Activated naive CD8-positive, alpha-beta T cell treated with anti-CD3 and anti-CD28 coated beads, Interleukin-2, amount 10 ng/mL, durations not matched to agents 7 days and 5 days (primary cell): ENCODE data around the gene RING1. TPM values are rescaled to one million over a fixed set of nuclear protein-coding genes. Genes with fewer than 3 reads are reported as not detected.
"Not testable (repeated sequence)": the region's sequence is repeated elsewhere in the genome, so short reads cannot be mapped to it uniquely, and the experiment has no call there.

Source experiments
- ATAC-seq: fragments of 150-1000 bp; cut with Tn5 transposase; one replicate; pipeline ENCODE4 v1.10.0; 2021; ENCODE audit warnings: low read depth, moderate library complexity
- POLR2A ChIA-PET: fragments of 350-600 bp; sonication (Branson Sonifier 250); formaldehyde crosslinking; loops from one replicate; lab custom pipeline; 2021; ENCODE audit warnings: antibody characterized with exemption; lab: Charles Lee
- DNase-seq: peaks from one replicate; pipeline ENCODE4 v3.0.0; 2021
- H3K27ac Mint-ChIP-seq: one replicate; pipeline ENCODE4 v1.8.0; 2022; ENCODE audit warnings: mild to moderate bottlenecking, mixed read lengths
- H3K27me3 Mint-ChIP-seq: one replicate; pipeline ENCODE4 v1.8.0; 2022; ENCODE audit warnings: mild to moderate bottlenecking, moderate library complexity, mixed read lengths
- H3K36me3 Mint-ChIP-seq: one replicate; pipeline ENCODE4 v1.8.0; 2021; ENCODE audit warnings: mild to moderate bottlenecking, mixed read lengths
- H3K4me1 Mint-ChIP-seq: one replicate; pipeline ENCODE4 v1.8.0; 2021; ENCODE audit warnings: mixed read lengths
- H3K4me3 Mint-ChIP-seq: one replicate; pipeline ENCODE4 v1.8.0; 2022; ENCODE audit warnings: mild to moderate bottlenecking, moderate library complexity, mixed read lengths
- H3K9me3 Mint-ChIP-seq: one replicate; pipeline ENCODE4 v1.8.0; 2021; ENCODE audit warnings: mixed read lengths
- total RNA-seq, 2 experiments: library from RNA; stranded (reverse); gene quantifications; one replicate each; pipeline ENCODE4 v1.2.3, GENCODE V29; 2021

Gene RING1
- total RNA-seq, 2 experiments from 2014 or later, result 41.2 to 41.8 TPM

DNA sequence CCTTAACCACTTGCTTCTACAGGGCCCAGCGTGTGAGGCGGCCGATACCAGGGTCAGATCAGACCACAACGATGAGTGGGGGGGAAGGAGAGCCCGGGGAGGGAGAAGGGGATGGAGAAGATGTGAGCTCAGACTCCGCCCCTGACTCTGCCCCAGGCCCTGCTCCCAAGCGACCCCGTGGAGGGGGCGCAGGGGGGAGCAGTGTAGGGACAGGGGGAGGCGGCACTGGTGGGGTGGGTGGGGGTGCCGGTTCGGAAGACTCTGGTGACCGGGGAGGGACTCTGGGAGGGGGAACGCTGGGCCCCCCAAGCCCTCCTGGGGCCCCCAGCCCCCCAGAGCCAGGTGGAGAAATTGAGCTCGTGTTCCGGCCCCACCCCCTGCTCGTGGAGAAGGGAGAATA, 2.8 kb downstream of the RING1 start:
- POLR2A ChIA-PET, result no interaction called here
- no peak overlapping the region for H3K4me3 Mint-ChIP-seq
- no peaks in the 10 kb centered on the region for H3K9me3 Mint-ChIP-seq
- peaks cover 39% of the 10 kb centered on the region for H3K4me1 Mint-ChIP-seq
- H3K27ac Mint-ChIP-seq, result no peak overlapping the region
- H3K36me3 Mint-ChIP-seq, result peaks cover 10% of the 10 kb centered on the region
- DNase-seq (no peak), ATAC-seq (no peak)
- peaks cover 16% of the 10 kb centered on the region for H3K27me3 Mint-ChIP-seq

DNA sequence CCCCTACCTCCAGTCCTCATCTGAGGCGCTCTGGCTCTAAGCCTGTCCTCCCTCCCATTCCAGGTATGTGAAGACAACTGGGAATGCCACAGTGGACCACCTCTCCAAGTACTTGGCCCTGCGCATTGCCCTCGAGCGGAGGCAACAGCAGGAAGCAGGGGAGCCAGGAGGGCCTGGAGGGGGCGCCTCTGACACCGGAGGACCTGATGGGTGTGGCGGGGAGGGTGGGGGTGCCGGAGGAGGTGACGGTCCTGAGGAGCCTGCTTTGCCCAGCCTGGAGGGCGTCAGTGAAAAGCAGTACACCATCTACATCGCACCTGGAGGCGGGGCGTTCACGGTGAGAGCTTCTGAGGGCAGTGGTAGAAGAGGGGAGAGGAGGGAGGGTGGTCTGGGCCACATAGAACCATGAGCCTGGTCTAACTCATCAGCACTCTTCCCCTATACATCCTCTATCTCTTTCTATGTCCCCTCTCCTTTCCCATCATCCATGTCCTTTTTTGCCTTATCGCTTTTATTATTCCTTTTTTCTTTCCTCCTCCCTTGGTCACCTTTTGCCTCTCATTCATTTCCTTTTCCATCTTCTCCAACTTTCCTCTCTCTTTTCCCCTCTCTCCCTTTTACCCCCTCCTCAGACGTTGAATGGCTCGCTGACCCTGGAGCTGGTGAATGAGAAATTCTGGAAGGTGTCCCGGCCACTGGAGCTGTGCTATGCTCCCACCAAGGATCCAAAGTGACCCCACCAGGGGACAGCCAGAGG, 3.5 kb downstream of the RING1 start:
- POLR2A ChIA-PET, result no interaction called here
- Mint-ChIP-seq H3K4me3 (no peak overlapping the region), H3K4me1 (peaks cover 38% of the 10 kb centered on the region), H3K36me3 (peaks cover 10% of the 10 kb centered on the region), H3K27ac (no peak overlapping the region), H3K9me3 (no peaks in the 10 kb centered on the region), H3K27me3 (peaks cover 16% of the 10 kb centered on the region)
- ATAC-seq (no peak), DNase-seq (no peak)

DNA sequence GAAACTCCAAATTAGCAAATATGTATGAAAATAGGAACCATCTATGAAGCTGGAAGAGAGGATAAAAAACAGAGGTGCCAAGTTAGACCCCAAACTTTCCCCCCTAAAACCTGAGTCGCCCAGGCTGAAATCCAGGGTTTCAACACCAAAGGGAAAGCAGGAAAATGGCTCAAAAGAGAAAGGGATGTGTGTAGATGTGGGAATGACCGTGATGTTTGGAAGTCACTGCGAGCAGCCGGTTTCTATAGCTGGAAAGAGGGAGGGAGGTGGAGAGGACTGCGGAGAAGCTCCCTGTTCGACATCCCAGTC, 4.5 kb downstream of the RING1 start:
- ATAC-seq, result no peak
- H3K4me3 Mint-ChIP-seq, result peak overlapping the region; percentile 81
- H3K9me3 Mint-ChIP-seq, result no peaks in the 10 kb centered on the region
- POLR2A ChIA-PET, result no interaction called here
- H3K27me3 Mint-ChIP-seq, result peaks cover 16% of the 10 kb centered on the region
- H3K27ac Mint-ChIP-seq, result no peak overlapping the region
- peaks cover 36% of the 10 kb centered on the region for H3K4me1 Mint-ChIP-seq
- no peak for DNase-seq
- H3K36me3 Mint-ChIP-seq, result peaks cover 10% of the 10 kb centered on the region

DNA sequence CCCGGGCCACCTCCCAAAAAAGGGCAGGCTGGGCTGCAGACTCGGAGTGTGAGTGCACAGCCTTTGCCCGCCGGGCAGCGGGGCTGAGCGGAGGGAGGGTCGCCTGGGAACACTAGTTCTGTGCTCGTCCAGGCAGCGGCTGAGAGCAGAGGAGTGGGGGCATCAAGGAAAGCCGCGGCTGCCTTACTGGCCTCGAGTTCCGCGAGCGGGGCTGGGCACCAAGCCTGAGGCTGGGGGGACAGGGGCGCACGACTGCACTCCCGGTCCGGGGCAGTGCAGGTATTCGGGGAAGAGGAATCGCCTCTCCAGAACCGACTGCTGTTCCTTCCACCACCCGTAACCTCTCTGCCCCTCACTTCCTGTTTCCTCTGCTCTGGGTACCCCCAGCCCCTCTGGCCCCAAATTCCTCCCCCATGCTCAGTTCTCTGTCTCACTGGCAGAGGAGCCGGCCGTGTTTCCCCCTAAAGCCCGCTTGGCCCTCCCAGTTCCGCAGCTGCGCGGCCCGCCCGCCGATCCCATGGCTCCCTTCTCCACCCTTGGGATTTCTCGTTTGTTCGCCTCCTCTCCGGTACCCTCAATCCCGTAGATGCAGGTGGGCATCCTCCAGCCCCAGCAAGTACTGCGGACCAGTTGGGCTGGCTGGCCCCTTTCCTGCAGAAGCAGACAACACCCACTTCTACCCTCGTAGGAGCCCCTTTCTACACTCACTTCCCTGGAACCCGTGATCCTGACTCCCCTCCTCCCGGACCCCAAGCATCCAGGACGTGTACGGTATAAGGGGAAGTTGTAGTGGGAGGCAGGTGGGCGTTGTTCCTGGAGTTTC, 5.1 kb downstream of the RING1 start:
- ATAC-seq (peak; percentile 12), DNase-seq (no peak)
- Mint-ChIP-seq H3K27me3 (peaks cover 16% of the 10 kb centered on the region), H3K4me3 (peak overlapping the region; percentile 81), H3K9me3 (no peaks in the 10 kb centered on the region), H3K36me3 (peaks cover 10% of the 10 kb centered on the region), H3K4me1 (peaks cover 36% of the 10 kb centered on the region), H3K27ac (peak overlapping the region; percentile 18)
- POLR2A ChIA-PET, result no interaction called here

DNA sequence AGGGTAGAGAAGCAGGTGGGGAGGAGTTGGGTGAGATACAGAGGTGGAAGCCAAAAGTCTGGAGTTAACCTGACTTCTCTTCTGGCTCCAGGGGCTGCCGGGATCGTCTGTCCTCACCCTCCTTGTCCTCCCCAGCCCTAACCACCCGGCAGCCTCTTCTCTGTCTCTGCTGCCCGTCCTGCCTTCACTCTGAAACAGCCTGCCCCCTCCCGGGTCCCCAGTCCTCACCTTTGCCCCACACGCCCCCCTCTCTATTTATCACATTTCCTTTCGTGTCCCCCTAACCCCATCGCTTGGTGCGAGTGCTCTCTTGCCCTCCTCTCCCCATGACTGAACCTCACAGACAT, 5.7 kb downstream of the RING1 start:
- POLR2A ChIA-PET, result no interaction called here
- H3K4me1 Mint-ChIP-seq, result peaks cover 34% of the 10 kb centered on the region
- ATAC-seq (no peak), DNase-seq (no peak)
- H3K9me3 Mint-ChIP-seq, result no peaks in the 10 kb centered on the region
- H3K4me3 Mint-ChIP-seq, result peak overlapping the region; percentile 81
- H3K27me3 Mint-ChIP-seq, result peaks cover 16% of the 10 kb centered on the region
- peak overlapping the region; percentile 18 for H3K27ac Mint-ChIP-seq
- H3K36me3 Mint-ChIP-seq, result peaks cover 10% of the 10 kb centered on the region

DNA sequence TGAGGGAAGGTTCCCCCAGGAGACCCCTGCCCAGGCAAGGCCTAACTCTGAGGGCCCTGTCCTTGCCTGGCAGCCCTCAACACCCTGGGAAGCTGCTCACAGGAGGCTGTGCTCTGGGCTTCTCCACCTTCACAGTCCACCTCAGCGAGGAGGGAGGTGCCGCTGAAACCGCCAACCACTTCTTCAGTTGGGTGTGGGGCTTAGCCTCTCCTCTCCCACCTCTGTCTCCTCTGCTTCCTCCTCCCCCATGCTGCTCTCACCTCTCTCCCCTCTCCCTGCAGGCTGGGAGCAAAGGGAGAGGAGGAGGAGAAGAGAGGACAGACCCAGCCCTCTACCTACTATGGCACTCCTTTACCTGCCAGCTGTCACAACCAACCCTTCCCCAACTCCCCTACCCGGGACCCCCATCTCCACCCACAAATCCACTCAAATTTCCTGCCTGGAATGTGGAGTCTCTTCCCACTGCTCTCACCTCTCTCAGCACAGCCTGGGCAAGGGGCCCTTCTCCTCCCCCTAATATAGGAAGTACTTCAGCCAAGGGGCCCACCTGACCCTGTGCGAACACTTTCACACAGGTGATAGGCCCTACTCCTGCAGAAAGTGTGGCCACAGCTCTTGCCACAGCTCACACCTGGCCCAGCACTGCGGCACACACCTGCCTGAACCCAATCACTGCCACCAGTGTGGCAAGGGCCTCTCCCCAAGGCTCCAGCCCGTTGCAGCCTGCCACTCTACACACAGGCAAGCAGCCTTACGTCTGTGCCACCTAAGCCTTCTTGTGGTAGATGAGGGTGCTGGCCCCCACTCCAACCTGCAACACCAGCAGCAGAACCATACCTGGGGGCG, 7.2 kb downstream of the RING1 start:
- Mint-ChIP-seq H3K27ac (peak overlapping the region; percentile 39), H3K9me3 (no peaks in the 10 kb centered on the region)
- ATAC-seq, result peak; percentile 27

DNA sequence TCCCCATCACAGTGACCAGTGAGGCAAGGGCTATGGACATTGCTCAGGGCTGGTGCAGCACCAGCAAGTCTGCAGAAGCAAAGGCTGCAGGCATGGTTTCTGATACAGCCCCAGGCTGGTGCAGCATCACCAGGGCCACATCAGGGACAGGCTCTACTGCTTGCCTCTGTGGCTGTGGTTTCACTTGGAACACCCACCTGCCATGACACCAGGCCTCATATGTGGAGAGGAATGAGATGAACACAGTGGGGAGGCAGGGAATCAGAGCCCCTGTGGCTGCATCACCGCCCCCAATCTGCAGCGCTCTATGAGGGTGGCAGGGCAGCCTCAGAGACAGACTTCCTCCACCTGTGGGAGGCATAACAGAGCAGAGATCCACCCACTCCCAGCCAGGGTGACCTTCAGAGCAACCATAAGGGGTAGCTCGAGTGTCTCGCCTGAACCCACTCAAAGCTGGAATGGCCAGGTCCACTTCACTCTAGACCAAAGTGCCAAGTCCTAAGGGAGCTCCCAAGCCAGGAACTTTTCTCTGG, 7.9 kb downstream of the RING1 start:
- H3K27ac Mint-ChIP-seq, result no peak overlapping the region
- H3K9me3 Mint-ChIP-seq, result no peaks in the 10 kb centered on the region
- H3K4me3 Mint-ChIP-seq, result no peak overlapping the region
- ATAC-seq (peak; percentile 38), DNase-seq (no peak)
- peaks cover 2% of the 10 kb centered on the region for H3K36me3 Mint-ChIP-seq
- H3K27me3 Mint-ChIP-seq, result peaks cover 19% of the 10 kb centered on the region
- POLR2A ChIA-PET, result interaction anchor here (0.8 kb wide), 1 partner anchor 8 kb away, joined by 3 read pairs; the partner anchor contains the start of gene RING1
- H3K4me1 Mint-ChIP-seq, result peaks cover 28% of the 10 kb centered on the region

More for the DNA sequence above, 7.2 kb downstream of the RING1 start:
- Mint-ChIP-seq H3K4me1 (peaks cover 28% of the 10 kb centered on the region), H3K4me3 (peak overlapping the region; percentile 30), H3K36me3 (peaks cover 4% of the 10 kb centered on the region), H3K27me3 (peaks cover 16% of the 10 kb centered on the region)
- POLR2A ChIA-PET, result no interaction called here
- no peak for DNase-seq

DNA sequence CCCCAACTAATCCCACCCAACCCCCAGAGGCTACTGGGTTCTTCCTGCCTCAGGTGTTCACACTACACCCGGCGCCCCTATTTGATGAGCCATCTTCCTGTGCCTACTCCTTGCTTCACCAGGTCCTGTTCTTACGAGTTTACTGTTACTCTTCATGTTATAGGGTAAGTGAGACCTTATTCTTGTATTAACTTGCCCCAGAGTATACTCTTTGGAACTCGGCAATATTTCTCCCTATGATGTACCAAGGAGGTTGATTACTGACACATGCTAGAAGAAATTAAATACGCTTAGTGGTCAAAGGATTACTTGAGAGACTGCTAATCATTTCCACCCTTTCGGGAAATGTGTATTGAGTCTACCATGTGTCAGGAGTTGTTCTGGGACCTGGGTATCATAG, 8.9 kb downstream of the RING1 start:
- POLR2A ChIA-PET, result no interaction called here
- Mint-ChIP-seq H3K9me3 (no peaks in the 10 kb centered on the region), H3K27ac (no peak overlapping the region), H3K4me3 (no peak overlapping the region), H3K4me1 (peaks cover 28% of the 10 kb centered on the region), H3K36me3 (peaks cover 2% of the 10 kb centered on the region), H3K27me3 (peaks cover 27% of the 10 kb centered on the region)
- DNase-seq (no peak), ATAC-seq (no peak)

DNA sequence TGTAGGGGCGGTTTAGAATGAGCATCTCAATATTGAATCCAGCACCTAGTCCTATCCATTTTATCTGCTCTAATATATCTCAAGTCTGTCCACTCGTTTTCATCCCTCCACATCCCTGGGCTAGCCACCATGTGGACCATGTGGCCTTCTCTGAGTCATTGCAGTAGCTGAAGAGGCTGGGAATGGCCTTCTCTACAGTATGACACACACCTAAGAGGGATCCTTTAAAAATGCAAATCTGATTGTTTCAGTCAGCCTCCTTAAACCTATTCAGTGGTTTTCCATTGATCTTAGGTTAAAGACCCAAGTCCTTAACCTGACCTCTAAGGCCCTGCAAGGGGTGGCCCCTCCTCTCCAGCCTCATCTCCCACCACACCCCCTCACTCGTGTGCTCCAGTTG, 9.4 kb downstream of the RING1 start:
- H3K4me3 Mint-ChIP-seq, result no peak overlapping the region
- H3K9me3 Mint-ChIP-seq, result no peaks in the 10 kb centered on the region
- POLR2A ChIA-PET, result interaction anchor here (0.8 kb wide), 1 partner anchor 9 kb away, joined by 3 read pairs; no protein-coding TSS in a partner anchor
- peaks cover 28% of the 10 kb centered on the region for H3K27me3 Mint-ChIP-seq
- peaks cover 26% of the 10 kb centered on the region for H3K4me1 Mint-ChIP-seq
- no peak overlapping the region for H3K27ac Mint-ChIP-seq
- ATAC-seq, result no peak
- no peak for DNase-seq
- H3K36me3 Mint-ChIP-seq, result no peaks in the 10 kb centered on the region

DNA sequence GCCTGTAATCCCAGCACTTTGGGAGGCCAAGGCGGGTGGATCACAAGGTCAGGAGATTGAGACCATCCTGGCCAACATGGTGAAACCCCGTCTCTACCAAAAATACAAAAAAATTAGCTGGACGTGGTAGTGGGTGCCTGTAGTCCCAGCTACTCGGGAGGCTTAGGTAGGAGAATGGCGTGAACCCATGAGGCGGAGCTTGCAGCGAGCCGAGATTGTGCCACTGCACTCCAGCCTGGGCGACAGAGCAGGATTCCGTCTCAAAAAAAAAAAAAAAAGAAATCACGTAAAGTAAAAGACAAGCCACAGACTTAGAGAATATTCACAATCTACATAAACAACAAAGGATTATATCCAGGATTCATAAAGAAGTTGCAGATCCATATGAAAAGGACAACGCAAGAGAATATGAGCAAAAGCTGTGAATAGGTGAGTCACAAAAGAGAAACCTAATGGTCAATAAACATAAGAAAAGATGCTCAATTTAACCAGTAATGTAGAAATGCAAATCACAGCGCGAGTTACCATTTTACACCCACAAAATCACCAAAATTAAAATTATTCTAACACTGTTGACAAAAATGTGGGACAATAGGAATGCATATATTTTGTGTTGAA, 18.3 kb downstream of the RING1 start:
- POLR2A ChIA-PET, H3K36me3 Mint-ChIP-seq, DNase-seq, H3K4me3 Mint-ChIP-seq, H3K27ac Mint-ChIP-seq, ATAC-seq, H3K4me1 Mint-ChIP-seq, H3K9me3 Mint-ChIP-seq: not testable (repeated sequence)
- peaks cover 60% of the 10 kb centered on the region for H3K27me3 Mint-ChIP-seq

DNA sequence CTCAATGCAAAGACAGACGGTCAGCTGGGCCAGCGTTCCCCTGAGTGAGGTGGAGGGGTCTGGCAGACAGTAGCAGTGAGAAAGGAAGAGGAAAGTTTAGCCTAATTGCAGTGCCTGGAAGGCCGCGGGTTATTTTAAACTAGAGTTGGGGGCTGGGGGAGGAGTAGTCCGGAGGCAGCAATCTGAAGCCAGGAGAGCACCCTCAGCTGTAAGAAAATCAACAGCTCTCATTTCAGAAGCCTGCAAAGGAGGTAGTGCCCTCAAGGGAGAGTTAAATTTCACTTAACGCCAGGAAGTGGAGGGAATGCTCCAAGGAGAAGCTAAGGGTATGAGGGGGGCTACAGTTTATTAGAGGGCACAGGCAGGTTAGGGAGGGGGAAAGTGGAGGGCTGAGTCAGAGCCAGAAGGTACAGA, 26.9 kb downstream of the RING1 start:
- POLR2A ChIA-PET, result interaction anchor here (0.6 kb wide), 1 partner anchor 175 kb away, joined by 3 read pairs; no protein-coding TSS in a partner anchor

DNA sequence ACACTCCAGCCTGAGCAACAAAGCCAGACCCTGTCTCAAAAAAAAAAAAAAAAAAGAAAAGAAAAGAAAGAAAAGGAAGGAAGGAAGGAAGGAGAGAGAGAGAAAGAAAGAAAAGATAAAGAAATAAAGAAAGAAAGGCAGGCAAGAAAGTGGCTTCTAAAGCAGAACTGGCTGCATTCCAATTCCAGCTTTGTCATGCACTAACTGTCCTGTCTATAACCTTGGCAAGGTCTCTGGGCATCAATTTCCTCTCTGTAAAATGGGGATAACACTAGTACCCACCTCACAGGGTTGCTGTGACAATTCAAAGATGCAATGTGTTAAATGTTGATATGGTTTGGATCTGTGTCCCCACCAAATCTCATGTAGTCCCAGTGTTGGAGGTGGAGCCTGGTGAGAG, 28.0 kb downstream of the RING1 start:
- H3K4me3 Mint-ChIP-seq, result no peak overlapping the region
- peaks cover 3% of the 10 kb centered on the region for H3K4me1 Mint-ChIP-seq
- ATAC-seq, result no peak
- no peak overlapping the region for H3K27ac Mint-ChIP-seq
- DNase-seq, result no peak
- peaks cover 27% of the 10 kb centered on the region for H3K27me3 Mint-ChIP-seq
- H3K36me3 Mint-ChIP-seq, result no peaks in the 10 kb centered on the region
- POLR2A ChIA-PET, result interaction anchor here (1.0 kb wide), 1 partner anchor 19 kb away, joined by 3 read pairs; no protein-coding TSS in a partner anchor
- H3K9me3 Mint-ChIP-seq, result no peaks in the 10 kb centered on the region

More for the DNA sequence above, 26.9 kb downstream of the RING1 start:
- ATAC-seq (no peak), DNase-seq (no peak)
- peaks cover 28% of the 10 kb centered on the region for H3K27me3 Mint-ChIP-seq
- H3K27ac Mint-ChIP-seq, result no peak overlapping the region
- H3K4me3 Mint-ChIP-seq, result no peak overlapping the region
- no peaks in the 10 kb centered on the region for H3K9me3 Mint-ChIP-seq
- no peaks in the 10 kb centered on the region for H3K36me3 Mint-ChIP-seq
- peaks cover 1% of the 10 kb centered on the region for H3K4me1 Mint-ChIP-seq
